Adipose tissue (tissue), 3 donors: ENCODE measurements around the gene SEMA4C. TPM values are rescaled to one million over a fixed set of nuclear protein-coding genes. Genes with fewer than 3 reads are reported as not detected.

Experiments used
- H3K27ac ChIP-seq: one replicate; pipeline ENCODE4 v1.5.1; 2013; ENCODE audit warnings: low read depth, low read length
- WGBS, 3 donors: extraction: QIAGEN DNeasy Blood & Tissue Kit; methylation state at CpG; one replicate each; pipeline ENCODE4 v1.1.7; 2013; 5-methylcytosine and 5-hydroxymethylcytosine counted together
- polyA plus RNA-seq, 3 donors: library from polyadenylated mRNA; stranded (reverse); fragments of 200-250 nt; gene quantifications; one replicate each; pipeline ENCODE4 v1.2.3, GENCODE V29; 2013
- donor health status: healthy with polysubstance abuse.
- donor health status: Bipolar disorder and iron deficiency.
- donor health status: healthy.

Gene SEMA4C
- polyA plus RNA-seq, 3 donors = 8.2 to 41.2 (median 30.2) TPM

GRCh38 chr2:96816836-96817702, 52.8 kb downstream of the SEMA4C start:
- no peak overlapping the region for H3K27ac ChIP-seq
- 2 to 5% (median 3%) methylated on average over 74 to 89 of the region's 89 CpGs for WGBS, 3 donors

- WGBS, 3 donors = 0% methylated on average over 55 to 101 of the region's 103 CpGs
These were observed 53.6 kb downstream of the SEMA4C start, which contains the start of gene CNNM3 for GRCh38 chr2:96816127-96816835. TSS of gene CNNM3 (plus strand) at chr2:96816268. CDS start at chr2:96816278, 10 bp downstream.

GRCh38 chr2:96815326-96816126, 54.4 kb downstream of the SEMA4C start:
- WGBS, 3 donors = 2% methylated on average over 55 to 60 of the region's 60 CpGs
- no peak overlapping the region for H3K27ac ChIP-seq

More at GRCh38 chr2:96816127-96816835, 53.6 kb downstream of the SEMA4C start, which contains the start of gene CNNM3:
- H3K27ac ChIP-seq = no peak within 1 kb of the TSS

- no peak overlapping the region for H3K27ac ChIP-seq
- WGBS, 3 donors = 85 to 94% (median 93%) methylated on average over 4 of the region's 4 CpGs
These were observed 56.2 kb downstream of the SEMA4C start for GRCh38 chr2:96813656-96814055.

GRCh38 chr2:96811917-96812316, 58.0 kb downstream of the SEMA4C start:
- H3K27ac ChIP-seq = no peak overlapping the region
- WGBS, 3 donors = 38 to 45% (median 40%) methylated on average over 3 of the region's 3 CpGs

- no peak overlapping the region for H3K27ac ChIP-seq
- WGBS, 3 donors = 78 to 95% (median 91%) methylated on average over 5 of the region's 5 CpGs
These were observed 59.1 kb downstream of the SEMA4C start for GRCh38 chr2:96810783-96811192.

GRCh38 chr2:96809951-96810782, 59.7 kb downstream of the SEMA4C start:
- 82 to 88% (median 86%) methylated on average over 12 of the region's 12 CpGs for WGBS, 3 donors
- no peak overlapping the region for H3K27ac ChIP-seq

Other genes with a start within 250 kb of the SEMA4C start
- 10 to 100 TPM; 10.7 to 19.6 (median 13.8) TPM for gene KANSL3, start 231.8 kb downstream of the SEMA4C start, polyA plus RNA-seq
- under 1 TPM in 1 of 3 donors, not detected in 2; 0.49 TPM for gene FER1L5, start 227.3 kb downstream of the SEMA4C start, polyA plus RNA-seq
- 10 to 100 TPM in 2 of 3 donors, 1 to 10 TPM in 1; 6.2 to 11.7 (median 10.2) TPM for gene LMAN2L, start 130.0 kb downstream of the SEMA4C start, polyA plus RNA-seq
- 1 to 10 TPM in 2 of 3 donors, under 1 TPM in 1; 0.79 to 4.1 (median 2.1) TPM for gene CNNM4, start 109.2 kb downstream of the SEMA4C start, polyA plus RNA-seq
- gene CNNM3, start 53.8 kb downstream of the SEMA4C start, polyA plus RNA-seq = 10 to 100 TPM in 1 of 3 donors, 1 to 10 TPM in 2; 3.6 to 17.9 (median 8.3) TPM
- gene ANKRD23, start 26.1 kb downstream of the SEMA4C start, polyA plus RNA-seq = 1 to 10 TPM in 2 of 3 donors, under 1 TPM in 1; 0.22 to 2.7 (median 1.0) TPM
- 10 to 100 TPM in 2 of 3 donors, 1 to 10 TPM in 1; 9.4 to 14.5 (median 11.0) TPM for gene ANKRD39, start 12.1 kb downstream of the SEMA4C start, polyA plus RNA-seq
- 1 to 10 TPM in 1 of 3 donors, under 1 TPM in 2; 0.09 to 1.8 (median 0.79) TPM for gene FAM178B, start 116.5 kb upstream of the SEMA4C start, polyA plus RNA-seq
- 10 to 100 TPM in 2 of 3 donors, 1 to 10 TPM in 1; 9.0 to 12.8 (median 11.8) TPM for gene FAHD2B, start 224.8 kb upstream of the SEMA4C start, polyA plus RNA-seq
- 1 to 10 TPM; 2.5 to 4.2 (median 2.8) TPM for gene ANKRD36, start 243.1 kb upstream of the SEMA4C start, polyA plus RNA-seq